Astrocyte of the cerebellum (primary cell): ENCODE data around the gene PCNX3.

Experiments used
- DNase-seq: peaks from one replicate; pipeline ENCODE4 v3.0.0-alpha.2; 2011; ENCODE audit warnings: low read depth
- H3K4me3 ChIP-seq: 2 replicates; pipeline ENCODE4 v1.5.1; 2011; ENCODE audit warnings: mild to moderate bottlenecking, low read depth, low read length, moderate library complexity
- in situ Hi-C: cut with HindIII; loops from 2 replicates; pipeline ENCODE4 v1.10.0; 2017; ENCODE audit warnings: low sequenced_read_pairs
- TF ChIP-seq, protein P1 (sequence below): IDR thresholded peaks from 2 replicates; pipeline ENCODE4 v1.5.1; 2012; ENCODE audit warnings: low read length, low read depth, moderate library complexity, mild to moderate bottlenecking; ENCODE audit errors: missing control alignments

The PCNX3 gene

DNA sequence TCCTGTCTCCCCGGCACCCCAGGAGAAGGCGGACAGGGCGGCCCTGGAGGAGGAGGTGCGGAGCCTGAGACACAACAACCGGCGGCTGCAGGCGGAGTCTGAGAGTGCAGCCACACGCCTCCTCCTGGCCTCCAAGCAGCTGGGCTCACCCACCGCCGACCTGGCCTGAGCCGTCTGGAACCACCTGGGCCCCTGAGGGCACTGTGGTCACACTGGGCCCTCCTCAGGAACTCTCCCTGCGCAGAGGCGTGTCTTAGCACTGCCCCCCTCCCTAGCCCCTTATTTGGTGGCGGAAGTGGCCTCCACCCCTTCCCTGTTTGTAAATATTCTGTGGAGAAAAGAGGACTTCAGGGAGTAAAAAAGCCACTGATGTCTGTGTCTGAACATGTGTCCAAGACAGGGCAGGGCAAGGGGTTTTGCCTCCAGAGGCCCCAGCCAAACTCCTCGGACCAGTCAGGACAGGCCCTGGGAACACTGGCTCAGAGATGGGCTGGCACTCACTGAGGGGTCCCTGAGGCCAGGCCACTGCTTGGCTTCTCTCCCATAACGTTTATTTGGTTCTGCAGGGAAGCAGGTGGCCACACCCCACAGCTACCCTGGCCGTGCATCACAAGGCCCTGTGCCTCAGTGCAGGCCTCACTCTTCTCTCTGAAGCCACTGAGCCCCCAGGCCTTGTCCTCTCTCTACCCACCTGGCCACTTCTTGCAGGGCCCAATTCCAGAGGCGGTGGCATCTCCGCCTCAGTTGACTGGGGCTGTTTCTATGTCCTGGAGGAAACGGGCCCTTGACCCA lies 35.2 kb downstream of the PCNX3 start:
- H3K4me3 ChIP-seq, result no peak overlapping the region
- in situ Hi-C loops, result no loop called here
- TF ChIP-seq, protein P1, sequence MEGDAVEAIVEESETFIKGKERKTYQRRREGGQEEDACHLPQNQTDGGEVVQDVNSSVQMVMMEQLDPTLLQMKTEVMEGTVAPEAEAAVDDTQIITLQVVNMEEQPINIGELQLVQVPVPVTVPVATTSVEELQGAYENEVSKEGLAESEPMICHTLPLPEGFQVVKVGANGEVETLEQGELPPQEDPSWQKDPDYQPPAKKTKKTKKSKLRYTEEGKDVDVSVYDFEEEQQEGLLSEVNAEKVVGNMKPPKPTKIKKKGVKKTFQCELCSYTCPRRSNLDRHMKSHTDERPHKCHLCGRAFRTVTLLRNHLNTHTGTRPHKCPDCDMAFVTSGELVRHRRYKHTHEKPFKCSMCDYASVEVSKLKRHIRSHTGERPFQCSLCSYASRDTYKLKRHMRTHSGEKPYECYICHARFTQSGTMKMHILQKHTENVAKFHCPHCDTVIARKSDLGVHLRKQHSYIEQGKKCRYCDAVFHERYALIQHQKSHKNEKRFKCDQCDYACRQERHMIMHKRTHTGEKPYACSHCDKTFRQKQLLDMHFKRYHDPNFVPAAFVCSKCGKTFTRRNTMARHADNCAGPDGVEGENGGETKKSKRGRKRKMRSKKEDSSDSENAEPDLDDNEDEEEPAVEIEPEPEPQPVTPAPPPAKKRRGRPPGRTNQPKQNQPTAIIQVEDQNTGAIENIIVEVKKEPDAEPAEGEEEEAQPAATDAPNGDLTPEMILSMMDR, result no peak
- no peak for DNase-seq

DNA sequence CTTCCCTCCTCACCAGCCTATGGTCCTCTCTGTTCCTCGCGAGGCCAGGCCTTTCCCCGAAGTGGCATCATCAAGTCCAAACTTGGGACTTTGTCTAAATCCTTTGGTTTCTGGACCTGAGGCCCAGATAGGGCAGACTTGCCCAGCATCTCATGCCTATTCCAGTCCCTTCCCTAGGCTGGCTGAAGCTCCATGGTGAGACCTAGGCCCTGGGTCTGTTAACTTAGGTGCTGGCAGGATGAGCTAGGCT lies 35.7 kb downstream of the PCNX3 start:
- in situ Hi-C loops, result no loop called here
- H3K4me3 ChIP-seq, result no peak overlapping the region
- TF ChIP-seq, protein P1, result no peak
- DNase-seq, result no peak

DNA sequence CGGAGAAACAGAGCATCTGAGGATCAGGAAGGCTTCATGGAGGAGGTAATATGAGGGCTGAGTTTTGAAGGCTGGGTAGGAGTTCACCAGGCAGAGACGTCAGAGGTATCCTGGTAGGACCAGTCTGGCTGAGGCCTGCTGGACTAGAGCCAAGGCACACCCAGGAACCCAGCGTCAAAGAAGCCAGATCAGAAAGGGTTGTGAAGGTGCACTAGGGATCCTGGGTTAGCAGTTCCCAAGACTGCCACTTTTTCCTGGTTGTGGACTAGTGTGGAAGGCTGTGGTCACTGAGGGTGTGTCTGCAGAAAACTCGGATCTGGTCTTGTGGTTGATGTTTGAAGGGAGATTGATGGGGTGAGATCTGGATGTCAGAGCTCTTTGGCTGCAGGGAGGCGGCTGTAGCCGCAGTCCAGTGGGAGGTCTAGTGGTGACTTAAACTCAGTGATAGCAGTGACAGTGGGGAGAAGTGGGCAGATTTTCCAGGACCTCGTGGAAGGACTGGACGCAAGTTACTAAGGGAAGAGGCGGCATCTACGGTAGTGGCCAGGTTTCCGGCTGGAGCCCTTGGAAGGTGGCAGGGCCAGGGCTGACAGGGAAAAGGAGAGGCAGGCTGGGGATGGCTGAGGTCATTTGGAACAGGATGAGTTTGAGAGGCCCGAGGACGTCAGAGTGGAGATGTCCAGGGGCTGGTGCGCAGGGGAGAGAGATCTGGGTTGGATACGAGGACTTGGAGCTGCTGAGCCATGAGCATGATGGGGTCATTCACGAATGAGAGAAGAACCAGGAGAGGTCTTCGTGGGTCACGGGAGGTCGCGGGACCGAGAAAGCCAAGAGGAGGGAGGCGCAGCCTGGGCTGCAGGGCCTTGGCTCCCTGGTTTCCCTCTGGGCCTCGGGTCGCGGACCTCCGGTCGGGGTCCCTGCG lies 36.3 kb downstream of the PCNX3 start:
- DNase-seq, result no peak
- in situ Hi-C loops, result no loop called here
- TF ChIP-seq, protein P1, result no peak
- peak overlapping the region; percentile 38 for H3K4me3 ChIP-seq

DNA sequence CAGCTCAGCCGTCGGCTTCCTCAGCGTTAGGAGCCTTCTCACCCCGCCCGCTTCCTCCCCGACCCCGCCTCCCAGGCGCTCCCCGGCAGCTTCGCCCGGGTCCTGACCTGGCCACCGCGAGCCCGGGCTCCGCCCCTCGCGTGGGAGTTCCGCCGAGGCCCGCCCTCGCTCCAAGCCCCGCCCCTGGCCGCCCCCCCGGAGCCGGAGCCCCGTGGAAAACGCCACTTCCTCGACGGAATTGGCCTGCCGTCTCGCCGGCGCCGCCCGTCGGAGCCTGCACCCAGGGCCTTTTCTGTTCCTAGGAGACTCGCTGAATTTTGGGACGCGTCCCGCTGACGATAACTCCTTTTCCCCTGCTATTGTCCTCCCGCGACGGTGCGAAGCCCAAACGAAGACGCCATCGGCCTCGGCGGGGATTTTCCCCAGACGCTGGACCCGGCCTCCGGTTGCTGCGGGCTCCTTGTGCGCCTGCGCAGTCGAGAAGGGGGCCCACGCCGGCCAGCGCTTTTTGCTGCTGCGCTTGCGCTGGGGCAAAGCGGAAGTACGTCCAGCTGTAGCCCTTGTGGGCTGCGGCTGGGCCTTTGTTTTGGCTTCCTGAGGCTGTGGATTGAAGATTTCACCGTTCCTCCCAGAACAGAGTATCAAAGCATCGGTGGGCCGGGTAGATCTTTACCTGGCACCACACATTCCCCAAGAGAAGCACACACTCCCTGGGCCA lies 37.1 kb downstream of the PCNX3 start:
- TF ChIP-seq, protein P1, result no peak
- in situ Hi-C loops, result no loop called here
- peak overlapping the region; percentile 38 for H3K4me3 ChIP-seq
- peak; percentile 80 for DNase-seq

DNA sequence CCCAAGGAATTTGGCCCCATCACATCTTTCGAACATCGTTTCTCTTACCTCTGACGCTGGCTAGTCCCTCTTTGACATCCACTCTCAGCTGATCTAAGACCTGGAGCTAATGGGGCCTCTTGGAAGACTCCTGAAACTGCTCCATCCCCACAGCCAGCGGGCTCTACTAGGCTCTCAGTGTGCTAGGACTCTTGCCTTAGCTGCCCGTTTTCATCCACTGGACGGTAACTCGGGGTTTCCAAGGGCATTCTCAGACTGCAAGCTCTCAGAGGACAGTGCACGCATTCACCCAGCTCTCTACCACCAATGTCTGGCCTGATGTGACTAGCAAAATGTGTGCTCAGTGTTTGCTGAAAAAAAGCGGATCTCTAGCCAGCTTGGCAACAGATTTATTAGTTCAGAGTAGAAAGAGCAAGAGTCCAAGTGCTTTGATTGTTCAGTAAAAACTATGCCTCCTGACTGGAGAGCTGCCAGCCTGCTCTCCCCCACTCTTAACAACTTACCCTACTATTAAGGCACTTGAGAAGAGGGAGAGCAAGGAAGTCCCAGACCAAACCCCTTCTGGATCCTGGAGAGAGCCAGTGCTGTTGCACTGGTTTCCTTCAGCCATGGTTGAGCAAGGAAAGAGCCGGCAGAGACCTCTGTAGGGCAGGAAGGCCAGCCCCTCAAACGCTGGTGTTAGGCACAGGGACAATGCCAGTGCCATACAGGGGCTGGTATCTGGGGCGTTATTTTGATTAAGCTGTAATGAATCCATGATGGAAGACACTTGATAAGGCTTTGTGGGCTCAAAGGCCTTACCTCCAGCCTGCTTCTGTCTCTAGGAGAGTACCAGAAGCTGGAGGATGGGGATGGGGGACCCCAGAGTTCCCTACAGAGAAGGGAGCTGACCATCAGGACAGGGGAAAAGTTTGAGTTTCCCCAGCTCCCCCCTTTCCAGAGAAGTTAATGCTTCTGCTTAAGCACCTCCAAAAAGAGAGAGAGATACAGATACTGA lies 38.0 kb downstream of the PCNX3 start:
- DNase-seq, result no peak
- peak overlapping the region; percentile 38 for H3K4me3 ChIP-seq
- TF ChIP-seq, protein P1, result no peak
- in situ Hi-C loops, result no loop called here
